ENCODE results near the gene TCERG1L. TPM values are rescaled to one million over a fixed set of nuclear protein-coding genes. Genes with fewer than 3 reads are reported as not detected.

TCERG1L gene
- total RNA-seq, 2 experiments from 2014 or later: not detected

DNA sequence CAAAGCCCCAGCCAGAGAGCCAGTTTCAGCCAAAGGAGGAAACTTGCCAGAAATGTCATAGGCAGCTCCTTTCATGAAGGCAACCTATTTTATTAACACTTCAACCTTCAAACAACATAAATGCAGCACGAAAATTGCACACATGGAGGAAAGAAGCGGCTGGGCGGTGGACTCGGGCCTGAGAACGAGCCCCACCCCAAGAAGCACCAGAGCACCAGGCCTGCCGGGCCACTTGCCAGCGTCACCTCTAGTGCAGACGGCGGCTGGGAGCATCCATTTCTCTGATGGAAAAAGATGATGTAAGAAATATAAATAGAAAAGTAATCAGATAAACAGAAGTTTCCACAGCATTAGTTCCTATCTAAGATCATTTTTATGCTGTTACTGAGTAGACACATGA is 100.0 kb downstream of the TCERG1L start:
- Mint-ChIP-seq H3K4me3 (no peak overlapping the region), H3K36me3 (ENCODE audit: low read depth) (no peaks in the 10 kb centered on the region), H3K4me1 (ENCODE audit: low read depth) (no peaks in the 10 kb centered on the region), H3K9me3 (no peaks in the 10 kb centered on the region), H3K27ac (no peak overlapping the region), H3K27me3 (peaks cover 1% of the 10 kb centered on the region)
- ATAC-seq (no peak), DNase-seq (no peak)
- TF ChIP-seq, protein P1, sequence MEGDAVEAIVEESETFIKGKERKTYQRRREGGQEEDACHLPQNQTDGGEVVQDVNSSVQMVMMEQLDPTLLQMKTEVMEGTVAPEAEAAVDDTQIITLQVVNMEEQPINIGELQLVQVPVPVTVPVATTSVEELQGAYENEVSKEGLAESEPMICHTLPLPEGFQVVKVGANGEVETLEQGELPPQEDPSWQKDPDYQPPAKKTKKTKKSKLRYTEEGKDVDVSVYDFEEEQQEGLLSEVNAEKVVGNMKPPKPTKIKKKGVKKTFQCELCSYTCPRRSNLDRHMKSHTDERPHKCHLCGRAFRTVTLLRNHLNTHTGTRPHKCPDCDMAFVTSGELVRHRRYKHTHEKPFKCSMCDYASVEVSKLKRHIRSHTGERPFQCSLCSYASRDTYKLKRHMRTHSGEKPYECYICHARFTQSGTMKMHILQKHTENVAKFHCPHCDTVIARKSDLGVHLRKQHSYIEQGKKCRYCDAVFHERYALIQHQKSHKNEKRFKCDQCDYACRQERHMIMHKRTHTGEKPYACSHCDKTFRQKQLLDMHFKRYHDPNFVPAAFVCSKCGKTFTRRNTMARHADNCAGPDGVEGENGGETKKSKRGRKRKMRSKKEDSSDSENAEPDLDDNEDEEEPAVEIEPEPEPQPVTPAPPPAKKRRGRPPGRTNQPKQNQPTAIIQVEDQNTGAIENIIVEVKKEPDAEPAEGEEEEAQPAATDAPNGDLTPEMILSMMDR (IDR thresholded peaks at IDR 0.05): no peak
- intact Hi-C loops (cut with micrococcal nuclease): no loop called here
- CTCF ChIA-PET: no interaction called here
- POLR2A ChIA-PET: no interaction called here

DNA sequence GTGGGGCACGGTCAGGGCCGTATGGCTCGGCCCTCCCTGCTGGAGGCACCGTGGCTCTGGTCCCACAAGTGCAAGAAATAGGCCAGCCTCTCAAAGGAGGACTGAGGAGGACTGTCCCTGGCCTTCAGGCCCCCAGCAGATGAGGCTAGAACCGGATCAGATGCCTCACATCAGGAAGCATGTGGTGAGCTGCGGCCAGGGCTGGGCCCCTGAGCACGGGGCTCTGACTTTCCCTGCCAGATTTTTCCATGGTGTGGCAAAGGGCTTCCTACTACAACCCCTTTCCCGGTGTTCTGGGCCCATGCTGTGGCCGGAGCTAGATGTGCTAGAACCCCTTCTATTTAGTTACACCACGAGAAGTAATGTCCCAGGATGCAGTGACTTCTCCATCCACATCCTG is 100.4 kb downstream of the TCERG1L start:
- intact Hi-C loops (cut with micrococcal nuclease): no loop called here
- Mint-ChIP-seq H3K4me1 (ENCODE audit: low read depth) (no peaks in the 10 kb centered on the region), H3K36me3 (ENCODE audit: low read depth) (no peaks in the 10 kb centered on the region), H3K9me3 (no peaks in the 10 kb centered on the region), H3K27me3 (peaks cover 1% of the 10 kb centered on the region), H3K4me3 (no peak overlapping the region), H3K27ac (no peak overlapping the region)
- ATAC-seq (no peak), DNase-seq (no peak)
- POLR2A ChIA-PET: no interaction called here
- CTCF ChIA-PET: no interaction called here
- TF ChIP-seq, protein P1 (IDR thresholded peaks at IDR 0.05): no peak

DNA sequence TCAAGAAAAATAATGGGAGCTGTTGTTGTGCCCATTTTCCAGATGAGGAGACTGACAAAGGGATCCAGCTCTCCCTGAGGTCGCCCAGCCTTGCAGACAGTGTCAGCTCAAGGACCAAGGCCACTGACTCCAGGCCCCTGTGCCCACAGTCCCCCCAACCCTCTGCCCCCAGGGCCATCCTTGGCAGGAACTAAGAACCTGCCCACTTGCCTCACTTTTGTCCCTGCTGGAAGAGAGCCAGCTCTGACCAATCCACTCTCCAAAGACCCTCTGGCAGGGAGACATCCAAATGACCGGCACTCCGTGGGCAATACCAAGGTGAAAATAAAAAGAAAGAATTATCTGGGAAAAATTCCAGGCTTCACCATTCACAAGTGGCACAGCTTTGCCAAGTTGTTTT is 101.3 kb downstream of the TCERG1L start:
- Mint-ChIP-seq H3K27me3 (peaks cover 1% of the 10 kb centered on the region), H3K4me3 (no peak overlapping the region), H3K9me3 (no peaks in the 10 kb centered on the region), H3K36me3 (ENCODE audit: low read depth) (no peaks in the 10 kb centered on the region), H3K27ac (no peak overlapping the region), H3K4me1 (ENCODE audit: low read depth) (no peaks in the 10 kb centered on the region)
- no peak for ATAC-seq
- TF ChIP-seq, protein P1 (IDR thresholded peaks at IDR 0.05): no peak
- ChIA-PET CTCF (no interaction called here), POLR2A (no interaction called here)
- DNase-seq: no peak
- intact Hi-C loops (cut with micrococcal nuclease): no loop called here

DNA sequence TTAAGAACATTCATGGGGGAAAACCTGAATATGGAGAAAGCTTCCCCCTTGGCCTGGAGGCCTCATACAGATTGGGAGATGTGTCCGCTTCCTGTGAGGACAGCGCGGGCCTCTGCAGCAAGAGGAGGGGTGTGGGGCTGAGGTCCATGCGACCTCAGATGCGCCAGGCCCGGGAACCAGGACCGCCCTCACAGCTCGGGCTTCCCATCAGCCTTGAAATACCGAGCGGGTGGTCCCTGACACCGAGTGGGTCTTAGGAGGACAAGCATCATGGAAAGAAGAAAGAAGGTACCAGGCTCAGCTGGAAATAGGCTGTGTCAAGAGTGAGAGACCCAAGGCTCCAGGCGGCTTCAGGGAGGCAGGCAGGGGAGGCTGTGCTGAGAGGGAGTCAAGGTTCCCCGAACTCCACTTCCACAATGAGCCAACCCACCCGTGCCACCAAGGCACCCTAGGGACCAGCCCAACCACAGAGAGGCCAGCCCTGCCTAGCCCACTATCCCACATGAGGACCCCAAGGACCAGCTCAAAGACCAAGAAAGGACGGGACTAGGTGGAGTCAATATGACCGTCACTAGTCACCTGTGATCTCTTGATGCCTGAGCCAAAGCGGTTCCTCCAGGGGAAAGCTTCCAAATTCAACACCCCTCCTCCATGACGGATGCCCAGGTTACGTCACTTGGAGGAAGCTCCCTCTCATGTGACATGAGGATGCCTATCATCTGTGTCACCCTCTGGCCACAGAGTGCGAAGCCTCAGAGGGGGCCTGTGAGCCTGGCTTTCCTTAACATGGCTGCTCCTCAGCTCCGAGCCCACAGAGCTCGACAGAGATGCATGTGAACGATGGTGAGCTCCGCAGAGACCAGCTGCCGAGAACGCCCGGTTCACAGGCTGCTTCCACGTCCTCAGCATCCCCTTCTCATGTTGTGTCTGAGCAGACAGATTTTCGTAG is 103.7 kb downstream of the TCERG1L start:
- Mint-ChIP-seq H3K9me3 (no peaks in the 10 kb centered on the region), H3K4me1 (ENCODE audit: low read depth) (no peaks in the 10 kb centered on the region), H3K4me3 (no peak overlapping the region), H3K27ac (no peak overlapping the region), H3K36me3 (ENCODE audit: low read depth) (no peaks in the 10 kb centered on the region), H3K27me3 (no peaks in the 10 kb centered on the region)
- DNase-seq: no peak
- no peak for ATAC-seq
- POLR2A ChIA-PET: no interaction called here
- TF ChIP-seq, protein P1 (IDR thresholded peaks at IDR 0.05): no peak
- intact Hi-C loops (cut with micrococcal nuclease): no loop called here
- CTCF ChIA-PET: no interaction called here

DNA sequence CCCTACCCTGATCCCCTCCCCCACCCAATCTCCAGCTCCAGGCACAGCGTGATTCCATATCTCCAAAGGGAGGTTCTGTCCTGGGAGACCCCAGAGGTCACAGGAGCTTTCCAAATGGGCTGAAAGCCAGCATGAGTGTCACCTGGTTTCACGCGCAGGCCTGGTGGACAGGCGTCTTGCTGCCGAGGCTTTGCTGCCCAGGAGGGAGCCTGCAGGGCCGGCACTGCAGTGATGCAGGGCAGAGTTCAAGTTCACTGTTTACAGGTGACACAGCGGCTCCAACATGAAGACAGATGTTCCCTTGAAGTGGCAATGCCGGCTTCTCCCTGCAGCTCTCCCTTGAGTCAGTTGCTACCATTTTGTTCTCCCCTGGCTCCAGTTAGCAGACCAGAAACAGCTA is 104.3 kb downstream of the TCERG1L start:
- Mint-ChIP-seq H3K36me3 (ENCODE audit: low read depth) (no peaks in the 10 kb centered on the region), H3K9me3 (no peaks in the 10 kb centered on the region), H3K4me1 (ENCODE audit: low read depth) (no peaks in the 10 kb centered on the region), H3K27ac (no peak overlapping the region), H3K27me3 (no peaks in the 10 kb centered on the region), H3K4me3 (no peak overlapping the region)
- TF ChIP-seq, protein P1 (IDR thresholded peaks at IDR 0.05): no peak
- POLR2A ChIA-PET: no interaction called here
- CTCF ChIA-PET: no interaction called here
- no peak for ATAC-seq
- intact Hi-C loops (cut with micrococcal nuclease): no loop called here
- DNase-seq: no peak
